K562 (cell line): ENCODE data around the gene XRN2. TPM values are rescaled to one million over a fixed set of nuclear protein-coding genes. Genes with fewer than 3 reads are reported as not detected.

ENCODE experiments used
- ATAC-seq: fragments of 200-7000 bp; cut with Tn5 transposase; 3 replicates; pipeline ENCODE4 v1.9.1; 2020; ENCODE audit warnings: moderate library complexity
- BruUV-seq: library from RNA; stranded (reverse); fragments of 400-500 nt; replicated peaks from 2 replicates; lab custom pipeline; 2021; lab: Mats Ljungman, UMichigan
- CTCF ChIA-PET: fragments of 300-600 bp; formaldehyde crosslinking; extraction: SDS; loops from one replicate; lab custom pipeline; 2021; ENCODE audit warnings: low intra/inter-chr PET ratio; lab: Yijun Ruan, JAX
- POLR2A ChIA-PET: fragments of 300-600, 350-650 bp; sonication (Branson Sonifier 250); formaldehyde crosslinking; extraction: SDS; loops from one replicate; lab custom pipeline; 2021; ENCODE audit warnings: antibody characterized with exemption, inconsistent platforms; lab: Yijun Ruan, JAX
- DNase-seq, 4 experiments: peaks; one replicate each; pipeline versions ENCODE4 v3.0.0 to v3.0.0-alpha.2; 2011 to 2018; ENCODE audit warnings: low spot score in 3 of 4, mixed read lengths in 3 of 4; ENCODE audit errors: extremely low read depth in 1 of 4
- FAIRE-seq: peaks from 2 replicates; lab custom pipeline; 2011; peaks lifted over from hg19 to GRCh38; lab: Jason Lieb, UNC
- H2AFZ ChIP-seq: 2 replicates; pipeline ENCODE4 v1.6.0; 2011; ENCODE audit warnings: low read depth, low read length, control low read depth, inconsistent platforms
- H3K27ac ChIP-seq: fragments of 200-600 bp; 3 replicates; pipeline ENCODE4 v1.8.0; 2011; ENCODE audit warnings: low read depth, mild to moderate bottlenecking, control low read depth, inconsistent platforms, low read length, moderate library complexity, mixed read lengths; ENCODE audit errors: extremely low read depth
- H3K27me3 ChIP-seq, 2 experiments: fragments of 300-600 bp in 1 of 2; 2 replicates in 1 of 2; 3 replicates in 1 of 2; pipeline versions ENCODE4 v1.6.0 to v1.8.0; 2011; ENCODE audit warnings: inconsistent platforms in 2 of 2, low read length in 2 of 2, mild to moderate bottlenecking in 1 of 2, mixed read lengths in 1 of 2, moderate library complexity in 1 of 2; ENCODE audit not compliant: control insufficient read depth in 2 of 2, insufficient read depth in 2 of 2
- H3K36me3 ChIP-seq: fragments of 300-600 bp; 3 replicates; pipeline ENCODE4 v1.8.0; 2011; ENCODE audit warnings: mild to moderate bottlenecking, low read length, inconsistent platforms; ENCODE audit not compliant: control insufficient read depth, insufficient read depth
- H3K4me1 ChIP-seq, 2 experiments: fragments of 200-600 bp in 1 of 2; replicated peaks in 1 of 2; 2 replicates in 1 of 2; 3 replicates in 1 of 2; pipeline versions ENCODE4 v1.5.1 to v1.8.0; 2011; ENCODE audit warnings: inconsistent platforms in 2 of 2, low read length in 2 of 2, mild to moderate bottlenecking in 1 of 2, mixed read lengths in 1 of 2, moderate library complexity in 1 of 2; ENCODE audit not compliant: control insufficient read depth in 2 of 2, insufficient read depth in 2 of 2
- H3K4me2 ChIP-seq: 2 replicates; pipeline ENCODE4 v1.6.1; 2011; ENCODE audit warnings: low read length, control low read depth, inconsistent platforms, mixed read lengths; ENCODE audit not compliant: insufficient read depth
- H3K4me3 ChIP-seq: fragments of 200-600 bp; sonication (generic), shearing (Covaris generic); 2 replicates; pipeline ENCODE4 v1.5.1; 2016; ENCODE audit warnings: control low read depth, inconsistent platforms
- H3K79me2 ChIP-seq: fragments of 200-600 bp; 3 replicates; pipeline ENCODE4 v1.8.0; 2011; ENCODE audit warnings: low read length, inconsistent platforms; ENCODE audit not compliant: control insufficient read depth, insufficient read depth
- H3K9ac ChIP-seq, 2 experiments: 2 replicates each; pipeline versions ENCODE4 v1.6.0 to v1.6.1; 2011; ENCODE audit warnings: low read depth in 2 of 2, low read length in 2 of 2, control low read depth in 1 of 2, inconsistent platforms in 1 of 2, mild to moderate bottlenecking in 1 of 2, mixed read lengths in 1 of 2; ENCODE audit not compliant: insufficient read depth in 1 of 2
- H3K9me1 ChIP-seq: one replicate; pipeline ENCODE4 v1.6.0; 2011; ENCODE audit warnings: inconsistent platforms, mild to moderate bottlenecking, low read length, moderate library complexity; ENCODE audit not compliant: control insufficient read depth, insufficient read depth
- H3K9me3 ChIP-seq: replicated peaks from 2 replicates; pipeline ENCODE4 v1.5.1; 2011; ENCODE audit warnings: low read depth, low read length, inconsistent platforms; ENCODE audit not compliant: control insufficient read depth, insufficient read depth
- H4K20me1 ChIP-seq: replicated peaks from 2 replicates; pipeline ENCODE4 v1.6.1; 2011; ENCODE audit warnings: low read length, inconsistent platforms, mixed read lengths; ENCODE audit not compliant: control insufficient read depth, insufficient read depth
- AFF1 ChIP-seq, 2 experiments: fragments of 450-650 bp; IDR thresholded peaks; 2 replicates each; pipeline ENCODE4 v1.6.1; 2018; ENCODE audit warnings: mild to moderate bottlenecking in 2 of 2, low read depth in 1 of 2; ENCODE audit not compliant: partially characterized antibody in 2 of 2
- GMEB1 ChIP-seq: fragments of 250-450 bp; sonication (Bioruptor Pico); IDR thresholded peaks from 2 replicates; pipeline ENCODE4 v1.4.0; 2020; ENCODE audit warnings: mild to moderate bottlenecking
- NCOA6 ChIP-seq: fragments of 450-650 bp; IDR thresholded peaks from 2 replicates; pipeline ENCODE4 v1.6.1; 2017; ENCODE audit warnings: mild to moderate bottlenecking
- STAG1 ChIP-seq: sonication (generic); formaldehyde crosslinking; IDR thresholded peaks from 2 replicates; pipeline ENCODE4 v1.5.0; 2020; ENCODE audit warnings: missing genetic modification reagents, borderline replicate concordance
- TEAD1 ChIP-seq, 2 experiments: fragments of 450-650 bp in 1 of 2; sonication (generic) in 1 of 2; formaldehyde crosslinking; IDR thresholded peaks; 2 replicates each; pipeline versions ENCODE4 v1.4.0 to v1.8.0; 2020 to 2022; ENCODE audit warnings: mild to moderate bottlenecking in 2 of 2, missing genetic modification reagents in 1 of 2
- ZNF133 ChIP-seq: fragments of 250-450 bp; sonication (Bioruptor Pico); IDR thresholded peaks from 2 replicates; pipeline ENCODE4 v1.4.0; 2020; ENCODE audit warnings: mild to moderate bottlenecking
- ZNF778 ChIP-seq: fragments of 450-650 bp; formaldehyde crosslinking; IDR thresholded peaks from 2 replicates; pipeline ENCODE4 v1.4.0; 2020; ENCODE audit warnings: mild to moderate bottlenecking, moderate library complexity
- WGBS: fragments of 100-300 bp; shearing (Covaris generic); methylation state at CpG from one replicate; pipeline ENCODE4 v1.1.6; 2016; ENCODE audit warnings: low coverage, mixed read lengths; ENCODE audit not compliant: insufficient coverage; ENCODE audit errors: missing lambda C conversion rate; 5-methylcytosine and 5-hydroxymethylcytosine counted together
- in situ Hi-C: fragments of 300-500 bp; cut with MboI; formaldehyde crosslinking; loops from 4 replicates; pipeline ENCODE4 v1.15.0; 2018; ENCODE audit warnings: inconsistent platforms, mixed read lengths
- intact Hi-C: fragments of 100-400 bp; cut with micrococcal nuclease; formaldehyde crosslinking; loops from 2 replicates; pipeline ENCODE4 v1.14.2; 2022
- polyA plus RNA-seq, 8 experiments: library from polyadenylated mRNA; depleted of rRNA in 4 of 8; stranded (reverse) in 5 of 8; unstranded in 3 of 8; fragments of >200 nt; fragmentation: Nextera tagmentation in 2 of 8; fragmentation: Illumina TruSeq in 1 of 8; extraction: Ambion mirVana in 2 of 8; extraction: Trizol in 1 of 8; gene quantifications; 2 replicates each; pipeline versions ENCODE4 v1.2.1 to v1.2.3, GENCODE V29; 2011 to 2014; ENCODE audit warnings: inconsistent platforms in 1 of 8, missing spikeins in 1 of 8
- total RNA-seq, 7 experiments: library from RNA; depleted of rRNA in 6 of 7; stranded (reverse); fragments of >200 nt in 6 of 7; fragmentation: Illumina TruSeq in 2 of 7; extraction: Trizol in 2 of 7; gene quantifications; 2 replicates each; pipeline versions ENCODE4 v1.2.1 to v1.2.3, GENCODE V29; 2011 to 2021; ENCODE audit warnings: low replicate concordance in 1 of 7
- TF ChIP-seq, protein P1 (sequence below), 2 experiments: fragments of 150-350 bp in 1 of 2; IDR thresholded peaks; 2 replicates each; pipeline ENCODE4 v1.6.1; 2012 to 2016; ENCODE audit warnings: low read depth in 2 of 2, low read length in 2 of 2, mild to moderate bottlenecking in 1 of 2, moderate library complexity in 1 of 2

Gene XRN2
- total and polyA plus RNA-seq, 9 of the 15 experiments (the other 6 are each of a cell fraction or from before 2014, with no cell fraction given), result 41.8 to 67.3 (median 51.4) TPM

DNA sequence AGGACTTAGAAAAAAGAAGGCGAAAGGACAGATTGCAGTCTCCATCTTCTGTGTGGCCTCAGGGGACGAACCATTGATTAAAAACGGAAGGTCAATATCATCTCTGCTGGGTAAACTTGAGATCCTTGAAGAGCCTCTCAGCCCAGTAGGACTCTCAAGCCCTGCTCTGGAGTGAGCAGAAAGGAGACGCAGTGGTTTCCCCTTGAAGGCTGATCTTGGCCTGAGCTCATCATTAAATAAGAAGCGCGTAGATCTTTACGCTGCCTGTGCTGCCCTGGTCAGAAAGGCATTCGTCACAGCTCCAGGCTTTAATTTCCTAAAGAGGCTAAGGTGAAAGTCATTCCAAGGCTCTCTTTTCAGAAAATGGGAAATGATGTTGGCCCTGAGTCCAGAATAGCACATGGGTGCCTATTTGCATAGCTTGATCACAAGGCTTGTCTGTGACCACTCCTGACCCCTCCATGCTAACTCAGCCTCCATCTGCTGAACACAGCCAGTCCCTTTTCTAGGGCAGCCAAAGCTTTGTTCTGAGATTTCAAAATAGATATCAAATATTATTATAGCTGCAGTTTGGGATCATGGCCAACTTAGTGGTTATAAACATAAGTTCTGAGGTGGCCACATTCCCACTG is 29.3 kb upstream of the XRN2 start:
- no peaks in the 10 kb centered on the region for H3K9me3 ChIP-seq
- CTCF ChIA-PET, result interaction anchor here (0.7 kb wide), 1 partner anchor 233 kb away, joined by 4 read pairs; no protein-coding TSS in a partner anchor
- no peak for FAIRE-seq
- H3K4me1 ChIP-seq, result 0 out of 5 replicates have a peak, but pooled peaks cover 0 to 3% of the 10 kb centered on the region in 2 experiments
- no peak overlapping the region for H2AFZ ChIP-seq
- H3K27me3 ChIP-seq, result peaks cover 3 to 11% of the 10 kb centered on the region in 2 experiments; a peak in 4 of 5 replicates
- WGBS, result 46% methylated on average over 6 of the region's 8 CpGs
- H3K27ac ChIP-seq, result no peak overlapping the region
- no peak overlapping the region for H3K4me2 ChIP-seq
- TF ChIP-seq GMEB1 (CRISPR knock-in tag) (no peak), ZNF133 (no peak), TEAD1 (CRISPR knock-in tag; IDR thresholded peaks at IDR 0.05) (no peak), AFF1 (IDR thresholded peaks at IDR 0.05; ENCODE audit: low read depth in 1 of 2, partially characterized antibody in 2 of 2) (no peak), ZNF778 (CRISPR knock-in tag) (no peak), NCOA6 (no peak), STAG1 (no peak)
- TF ChIP-seq, protein P1, sequence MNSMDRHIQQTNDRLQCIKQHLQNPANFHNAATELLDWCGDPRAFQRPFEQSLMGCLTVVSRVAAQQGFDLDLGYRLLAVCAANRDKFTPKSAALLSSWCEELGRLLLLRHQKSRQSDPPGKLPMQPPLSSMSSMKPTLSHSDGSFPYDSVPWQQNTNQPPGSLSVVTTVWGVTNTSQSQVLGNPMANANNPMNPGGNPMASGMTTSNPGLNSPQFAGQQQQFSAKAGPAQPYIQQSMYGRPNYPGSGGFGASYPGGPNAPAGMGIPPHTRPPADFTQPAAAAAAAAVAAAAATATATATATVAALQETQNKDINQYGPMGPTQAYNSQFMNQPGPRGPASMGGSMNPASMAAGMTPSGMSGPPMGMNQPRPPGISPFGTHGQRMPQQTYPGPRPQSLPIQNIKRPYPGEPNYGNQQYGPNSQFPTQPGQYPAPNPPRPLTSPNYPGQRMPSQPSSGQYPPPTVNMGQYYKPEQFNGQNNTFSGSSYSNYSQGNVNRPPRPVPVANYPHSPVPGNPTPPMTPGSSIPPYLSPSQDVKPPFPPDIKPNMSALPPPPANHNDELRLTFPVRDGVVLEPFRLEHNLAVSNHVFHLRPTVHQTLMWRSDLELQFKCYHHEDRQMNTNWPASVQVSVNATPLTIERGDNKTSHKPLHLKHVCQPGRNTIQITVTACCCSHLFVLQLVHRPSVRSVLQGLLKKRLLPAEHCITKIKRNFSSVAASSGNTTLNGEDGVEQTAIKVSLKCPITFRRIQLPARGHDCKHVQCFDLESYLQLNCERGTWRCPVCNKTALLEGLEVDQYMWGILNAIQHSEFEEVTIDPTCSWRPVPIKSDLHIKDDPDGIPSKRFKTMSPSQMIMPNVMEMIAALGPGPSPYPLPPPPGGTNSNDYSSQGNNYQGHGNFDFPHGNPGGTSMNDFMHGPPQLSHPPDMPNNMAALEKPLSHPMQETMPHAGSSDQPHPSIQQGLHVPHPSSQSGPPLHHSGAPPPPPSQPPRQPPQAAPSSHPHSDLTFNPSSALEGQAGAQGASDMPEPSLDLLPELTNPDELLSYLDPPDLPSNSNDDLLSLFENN (IDR thresholded peaks at IDR 0.05; ENCODE audit: low read depth in 2 of 2, low read length in 2 of 2), result no peak
- no peaks in the 10 kb centered on the region for H3K36me3 ChIP-seq
- POLR2A ChIA-PET, result no interaction called here
- intact Hi-C loops (no loop called here), in situ Hi-C loops (no loop called here)
- no peak for ATAC-seq
- H3K9ac ChIP-seq, result no peak overlapping the region
- DNase-seq, result no peak
- H3K79me2 ChIP-seq, result no peaks in the 10 kb centered on the region
- no peaks in the 10 kb centered on the region for H4K20me1 ChIP-seq
- H3K4me3 ChIP-seq, result no peak overlapping the region
- no peaks in the 10 kb centered on the region for H3K9me1 ChIP-seq
- BruUV-seq, result no TSS peak
